Measurements from ENCODE around the gene CCNY.

- no peak for TF ChIP-seq CTCF (IDR thresholded peaks at IDR 0.05)
- no peak for TF ChIP-seq POLR2A (IDR thresholded peaks at IDR 0.05)
These were observed 120.5 kb downstream of the CCNY start for GRCh38 chr10:35456784-35457183.

All from Peyer's patch (tissue), 4 donors.